Measurements from ENCODE around the gene RNF26. TPM values are rescaled to one million over a fixed set of nuclear protein-coding genes. Genes with fewer than 3 reads are reported as not detected.

The RNF26 gene
- 3.0 and 16.3 TPM in 2 replicates for total RNA-seq

DNA sequence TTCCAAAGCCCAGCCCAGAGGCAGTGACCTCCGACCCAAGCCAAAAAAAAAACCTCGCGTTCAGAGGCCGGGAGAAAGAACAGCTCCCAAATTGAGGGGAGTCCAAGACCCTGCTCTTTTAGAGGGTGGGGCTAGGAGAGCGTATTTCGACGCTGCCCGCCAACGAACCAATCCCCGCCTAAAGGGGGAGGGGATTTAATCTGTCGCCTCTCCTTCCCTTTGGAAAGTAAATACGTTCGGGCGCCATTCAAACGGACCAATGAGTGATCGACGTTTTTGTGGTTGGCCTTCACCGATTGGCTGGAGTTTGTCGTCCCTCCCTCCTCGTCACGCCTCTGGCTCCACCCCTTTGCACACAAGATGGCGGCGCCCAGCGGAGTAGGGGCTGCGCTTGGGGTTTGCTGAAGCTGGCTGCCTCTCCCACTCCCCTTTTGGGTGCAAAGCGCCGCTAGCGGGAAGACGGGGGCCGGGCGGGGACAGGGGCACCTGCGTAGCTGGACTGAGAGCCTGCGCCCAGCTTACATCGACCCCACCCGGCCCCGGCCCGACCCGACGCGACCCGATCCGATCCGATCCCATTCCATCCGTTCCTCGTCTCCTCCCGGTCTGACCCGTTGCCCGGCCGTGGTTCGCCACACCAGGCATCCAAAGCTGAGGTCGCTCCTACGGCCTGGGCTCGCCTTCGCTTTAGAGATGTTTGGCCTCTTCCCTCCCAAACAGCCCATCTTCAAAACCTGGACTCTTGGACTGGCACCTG is at the start of gene RNF26:
Gene RNF26, plus strand, starts transcription at position 354 of the 757 bp plus-strand sequence. CDS start 596 bp downstream, outside the sequence.
- peak; percentile 96 for DNase-seq (ENCODE audit: low read depth)

- no peak for DNase-seq (ENCODE audit: low read depth)
These were observed 48.9 kb upstream of the RNF26 start for GRCh38 chr11:119285431-119285830.

- DNase-seq (ENCODE audit: low read depth) = no peak
These were observed 46.1 kb upstream of the RNF26 start for GRCh38 chr11:119288219-119288618.

GRCh38 chr11:119290894-119291497 is 43.3 kb upstream of the RNF26 start:
- DNase-seq (ENCODE audit: low read depth) = no peak

DNA sequence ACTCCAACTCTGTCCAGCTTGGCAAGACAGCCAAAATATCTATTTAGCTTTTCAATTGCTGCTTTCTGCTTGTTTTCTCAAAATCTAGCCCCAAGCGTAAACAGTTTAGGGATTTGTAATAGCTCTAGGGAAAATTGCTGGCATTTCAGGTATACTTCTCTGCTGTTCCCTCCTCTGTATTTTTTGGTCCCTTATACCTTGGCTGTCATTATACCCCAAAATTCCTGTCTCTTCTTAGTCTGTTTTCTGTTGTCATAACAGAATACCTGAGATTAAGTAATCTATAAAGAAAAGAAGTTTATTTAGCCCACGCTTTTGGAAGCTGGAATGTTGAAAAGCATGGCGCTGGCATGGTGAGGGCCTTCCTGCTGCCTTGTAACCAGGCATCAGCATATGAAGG is 40.9 kb upstream of the RNF26 start:
- no peak for DNase-seq (ENCODE audit: low read depth)

- no peak for DNase-seq (ENCODE audit: low read depth)
These were observed 39.1 kb upstream of the RNF26 start for GRCh38 chr11:119295178-119295577.

DNA sequence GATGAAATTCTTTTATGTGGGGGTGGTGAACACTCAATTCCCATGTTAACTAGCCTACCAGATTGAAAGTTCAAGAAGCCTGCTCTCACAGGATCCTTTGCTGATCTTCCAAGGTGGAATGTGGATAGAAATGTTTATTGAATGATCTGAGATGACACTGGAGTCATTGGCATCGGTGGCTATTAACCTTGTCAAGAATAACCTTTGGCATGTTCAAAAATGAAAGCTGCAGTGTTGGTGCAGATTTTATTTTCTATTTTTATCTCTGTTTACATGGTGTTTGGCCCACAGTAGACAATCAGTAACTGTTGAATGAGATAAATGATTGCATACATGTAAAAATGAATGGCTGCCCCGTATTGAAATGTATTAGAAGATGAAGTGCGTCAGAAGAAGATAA is 36.4 kb upstream of the RNF26 start:
- DNase-seq (ENCODE audit: low read depth) = peak; percentile 36

GRCh38 chr11:119298726-119299125 is 35.6 kb upstream of the RNF26 start:
- DNase-seq (ENCODE audit: low read depth) = no peak

DNA sequence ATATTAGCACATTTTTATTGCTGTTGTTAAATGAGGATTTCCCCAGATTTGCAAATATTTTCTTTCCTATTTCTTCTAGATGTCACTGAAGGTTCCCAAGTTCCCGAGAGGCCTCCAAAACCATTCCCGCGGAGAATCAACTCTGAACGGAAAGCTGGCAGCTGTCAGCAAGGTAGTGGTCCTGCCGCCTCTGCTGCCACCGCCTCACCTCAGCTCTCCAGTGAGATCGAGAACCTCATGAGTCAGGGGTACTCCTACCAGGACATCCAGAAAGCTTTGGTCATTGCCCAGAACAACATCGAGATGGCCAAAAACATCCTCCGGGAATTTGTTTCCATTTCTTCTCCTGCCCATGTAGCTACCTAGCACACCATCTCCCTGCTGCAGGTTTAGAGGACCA is 34.9 kb upstream of the RNF26 start:
- DNase-seq (ENCODE audit: low read depth) = no peak

DNA sequence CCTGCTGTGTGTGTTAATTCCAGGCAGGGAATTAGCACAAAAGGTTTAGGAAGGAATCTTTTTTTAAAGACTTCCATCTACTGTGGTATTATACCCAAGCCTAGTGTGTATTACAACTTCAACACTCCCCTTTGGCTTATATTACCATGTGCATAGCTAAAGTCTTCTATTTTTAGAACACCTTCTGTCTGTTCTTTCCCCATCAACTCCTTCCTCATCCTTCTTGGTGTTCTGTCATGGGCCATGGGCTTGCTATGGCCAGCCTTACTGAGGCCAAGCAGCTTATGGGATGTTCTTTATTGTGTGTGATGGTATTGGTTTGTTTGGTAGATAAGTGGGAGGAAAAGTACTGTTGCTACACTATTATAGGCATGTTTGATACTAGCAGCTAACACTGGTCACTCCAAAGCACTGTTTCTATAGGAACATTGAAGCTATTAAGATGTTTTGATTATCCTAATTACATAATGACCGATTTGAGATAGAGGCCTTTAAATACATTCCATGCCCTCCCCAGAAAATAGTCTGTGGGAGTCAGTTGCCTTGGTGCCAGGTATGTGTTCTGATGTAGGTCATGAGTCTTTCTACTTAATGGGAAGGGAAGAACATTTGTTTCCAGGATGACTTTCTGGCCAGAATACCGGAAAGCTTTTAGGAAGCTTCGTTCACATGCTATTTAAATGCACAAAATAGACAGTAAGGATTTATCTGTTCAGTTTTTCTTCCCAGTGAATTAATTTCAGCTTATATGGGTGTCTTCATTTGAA is 33.9 kb upstream of the RNF26 start:
- DNase-seq (ENCODE audit: low read depth) = no peak

GRCh38 chr11:119303227-119303718 is 31.1 kb upstream of the RNF26 start:
- DNase-seq (ENCODE audit: low read depth) = no peak

GRCh38 chr11:119305556-119306372 is 28.6 kb upstream of the RNF26 start:
- DNase-seq (ENCODE audit: low read depth) = no peak

DNA sequence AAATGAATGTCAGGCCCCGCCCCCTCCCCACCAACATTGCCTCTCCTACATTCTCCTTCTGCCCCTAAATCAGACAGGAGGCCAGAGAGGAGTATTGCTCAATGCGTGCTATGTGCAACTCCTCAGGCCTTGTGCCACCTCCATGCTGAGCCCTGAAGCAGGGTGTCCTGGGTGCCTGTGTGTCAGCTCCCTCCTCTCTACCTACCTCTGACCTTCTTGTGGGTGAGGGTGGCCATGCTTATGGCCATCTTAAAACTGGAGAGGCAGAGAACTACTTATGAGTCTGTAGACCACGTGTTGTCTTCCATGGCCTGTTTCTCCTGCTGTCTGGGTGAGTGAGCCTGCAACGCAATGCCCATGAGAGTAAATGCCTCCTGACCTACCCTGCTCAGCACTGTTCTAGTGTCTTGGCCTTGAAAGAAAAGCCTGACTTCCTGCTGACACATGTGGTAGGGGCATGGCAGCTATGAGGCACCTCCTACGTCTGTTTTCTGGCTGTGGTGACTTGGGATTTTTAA is 27.9 kb upstream of the RNF26 start:
- DNase-seq (ENCODE audit: low read depth) = no peak

- DNase-seq (ENCODE audit: low read depth) = no peak
These were observed 27.1 kb upstream of the RNF26 start for GRCh38 chr11:119307219-119307618.

GRCh38 chr11:119307974-119308373 is 26.4 kb upstream of the RNF26 start:
- no peak for DNase-seq (ENCODE audit: low read depth)

- no peak for DNase-seq (ENCODE audit: low read depth)
These were observed 24.9 kb upstream of the RNF26 start for GRCh38 chr11:119309411-119309810.

- no peak for DNase-seq (ENCODE audit: low read depth)
These were observed 24.2 kb upstream of the RNF26 start for GRCh38 chr11:119309953-119310681.

GRCh38 chr11:119310682-119311052 is 23.7 kb upstream of the RNF26 start:
- no peak for DNase-seq (ENCODE audit: low read depth)

DNA sequence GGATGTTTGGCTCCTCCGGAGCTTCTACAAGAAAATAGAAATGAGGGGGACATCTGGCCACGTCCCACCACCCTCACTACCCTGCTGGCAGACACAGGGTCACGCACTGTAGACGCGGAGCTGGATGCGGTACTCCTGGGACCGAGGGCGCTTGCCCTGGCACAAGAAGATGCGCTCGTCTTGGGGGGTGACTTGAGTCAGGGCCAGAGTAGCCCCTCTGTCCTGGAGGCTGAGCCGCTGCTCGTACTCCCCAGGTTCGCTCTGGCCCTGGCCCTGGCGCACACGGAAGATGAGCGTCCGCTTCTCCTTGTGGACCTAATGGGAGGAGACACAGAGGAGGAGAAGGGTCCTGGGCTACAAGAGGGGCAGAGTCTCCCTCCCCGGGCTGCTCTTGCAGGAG is 19.6 kb upstream of the RNF26 start:
- DNase-seq (ENCODE audit: low read depth) = no peak

DNA sequence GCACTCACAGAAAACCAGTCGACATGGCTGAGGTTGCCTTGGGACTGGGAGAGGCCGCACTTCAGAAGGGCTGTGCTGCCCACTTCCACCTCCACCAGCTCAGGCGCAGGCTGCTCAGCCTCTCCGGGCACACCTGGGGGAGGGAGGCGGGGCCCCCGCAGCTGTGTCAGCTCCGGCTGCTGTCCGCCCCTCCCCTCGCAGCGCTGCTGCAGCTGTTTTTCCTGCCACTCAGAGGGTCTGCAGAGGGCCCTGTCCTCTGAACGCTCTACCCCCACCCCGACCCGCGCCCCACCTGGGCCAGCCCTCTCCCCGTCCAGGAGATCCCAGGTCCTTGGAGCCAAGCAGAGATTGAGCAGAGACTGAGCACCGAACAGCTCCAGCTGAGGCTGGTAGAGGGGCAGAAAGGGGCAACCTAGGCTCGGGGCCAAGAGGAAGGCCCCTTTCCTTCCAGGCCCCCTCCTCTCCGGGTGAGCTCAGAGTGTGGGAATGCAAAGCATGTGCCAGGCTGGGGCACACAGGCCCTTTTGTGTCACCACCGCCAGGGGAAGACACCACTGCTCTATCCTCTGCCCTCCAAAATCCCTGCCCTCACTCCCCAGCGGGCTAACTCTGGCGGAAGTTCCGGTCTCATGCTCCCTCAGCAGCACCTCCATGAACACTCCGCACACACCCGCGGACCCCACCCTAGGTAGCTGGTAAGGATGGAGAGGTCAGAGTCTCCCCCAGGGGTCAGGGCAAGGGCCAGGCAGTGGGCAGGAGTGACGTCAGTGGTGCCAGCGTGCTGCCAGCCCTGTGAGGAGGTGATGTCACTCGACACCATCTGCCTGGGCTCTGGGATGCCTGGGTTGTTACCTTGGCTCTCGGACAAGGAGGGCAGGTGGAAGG is 19.0 kb upstream of the RNF26 start:
- DNase-seq (ENCODE audit: low read depth) = peak; percentile 15

All from renal cortical epithelial cell (primary cell).